CD8-positive, alpha-beta memory T cell (primary cell): ENCODE data around the gene DNAAF6. TPM values are rescaled to one million over a fixed set of nuclear protein-coding genes. Genes with fewer than 3 reads are reported as not detected.
A peak's percentile ranks its signal among the peaks of the same experiment; 100 is the strongest.

Experiments used
- CTCF ChIA-PET: fragments of 350-600 bp; sonication (Branson Sonifier 250); formaldehyde crosslinking; loops from one replicate; lab custom pipeline; 2021; ENCODE audit warnings: antibody characterized with exemption; lab: Charles Lee
- POLR2A ChIA-PET: fragments of 350-600 bp; sonication (Branson Sonifier 250); formaldehyde crosslinking; loops from one replicate; lab custom pipeline; 2021; ENCODE audit warnings: antibody characterized with exemption; lab: Charles Lee
- DNase-seq, 5 donors: peaks; one replicate each; pipeline versions ENCODE4 v3.0.0 to v3.0.0-alpha.2; 2020 to 2022; ENCODE audit warnings: mixed read lengths in 1 of 5
- H3K27ac ChIP-seq: one replicate; pipeline ENCODE4 v1.7.0; 2013; ENCODE audit warnings: low read depth, mild to moderate bottlenecking, low read length, moderate library complexity
- H3K27me3 ChIP-seq: 2 replicates; pipeline ENCODE4 v1.7.0; 2013; ENCODE audit warnings: low read length, mild to moderate bottlenecking; ENCODE audit not compliant: insufficient read depth, poor library complexity, severe bottlenecking
- H3K36me3 ChIP-seq: 2 replicates; pipeline ENCODE4 v1.7.0; 2013; ENCODE audit warnings: mild to moderate bottlenecking, low read length, moderate library complexity; ENCODE audit not compliant: insufficient read depth
- H3K4me1 ChIP-seq: 2 replicates; pipeline ENCODE4 v1.7.0; 2013; ENCODE audit warnings: mild to moderate bottlenecking, low read length, moderate library complexity; ENCODE audit not compliant: insufficient read depth
- H3K4me3 ChIP-seq: 2 replicates; pipeline ENCODE4 v1.7.0; 2013; ENCODE audit warnings: mild to moderate bottlenecking, low read length
- H3K9me3 ChIP-seq: 2 replicates; pipeline ENCODE4 v1.7.0; 2013; ENCODE audit warnings: mild to moderate bottlenecking, low read length
- H3K27ac Mint-ChIP-seq, 8 donors: one replicate each; pipeline ENCODE4 v1.8.0; 2020 to 2021; ENCODE audit warnings: mixed read lengths in 8 of 8, mild to moderate bottlenecking in 6 of 8, inconsistent platforms in 3 of 8, moderate library complexity in 3 of 8
- H3K27me3 Mint-ChIP-seq, 2 donors: one replicate each; pipeline ENCODE4 v1.8.0; 2020 to 2021; ENCODE audit warnings: mixed read lengths in 2 of 2, mild to moderate bottlenecking in 1 of 2, moderate library complexity in 1 of 2
- H3K36me3 Mint-ChIP-seq, 3 donors: one replicate each; pipeline ENCODE4 v1.8.0; 2020 to 2021; ENCODE audit warnings: mixed read lengths in 3 of 3, inconsistent platforms in 1 of 3, mild to moderate bottlenecking in 1 of 3
- H3K4me1 Mint-ChIP-seq, 3 donors: one replicate each; pipeline ENCODE4 v1.8.0; 2020 to 2021; ENCODE audit warnings: mixed read lengths in 3 of 3, inconsistent platforms in 1 of 3, mild to moderate bottlenecking in 1 of 3
- H3K4me3 Mint-ChIP-seq, 7 donors: one replicate each; pipeline ENCODE4 v1.8.0; 2020 to 2021; ENCODE audit warnings: mixed read lengths in 7 of 7, mild to moderate bottlenecking in 6 of 7, moderate library complexity in 4 of 7, inconsistent platforms in 2 of 7
- H3K9me3 Mint-ChIP-seq, 5 donors: one replicate each; pipeline ENCODE4 v1.8.0; 2020 to 2022; ENCODE audit warnings: mixed read lengths in 5 of 5, mild to moderate bottlenecking in 3 of 5, moderate library complexity in 2 of 5, inconsistent platforms in 1 of 5
- polyA plus RNA-seq: library from polyadenylated mRNA; unstranded; fragments of 300-500 nt; fragmentation: Illumina TruSeq; gene quantifications from one replicate; pipeline ENCODE4 v1.2.3, GENCODE V29; 2021
- total RNA-seq, 2 experiments: library from RNA; stranded (reverse); gene quantifications; one replicate each; pipeline ENCODE4 v1.2.3, GENCODE V29; 2021

DNAAF6 gene
- total and polyA plus RNA-seq, 3 experiments from 2014 or later = not detected

- H3K27me3 Mint-ChIP-seq = peaks cover 15 to 16% of the 10 kb centered on the region in 2 donors
- H3K9me3 Mint-ChIP-seq = no peaks in the 10 kb centered on the region
- ChIA-PET POLR2A (no interaction called here), CTCF (no interaction called here)
- Histone ChIP-seq H3K27ac (no peak overlapping the region), H3K27me3 (no peaks in the 10 kb centered on the region), H3K9me3 (no peaks in the 10 kb centered on the region), H3K4me1 (no peaks in the 10 kb centered on the region), H3K36me3 (no peaks in the 10 kb centered on the region), H3K4me3 (no peak overlapping the region)
- H3K27ac Mint-ChIP-seq = no peak overlapping the region
- no peak overlapping the region for H3K4me3 Mint-ChIP-seq
- no peaks in the 10 kb centered on the region for H3K36me3 Mint-ChIP-seq
- H3K4me1 Mint-ChIP-seq = no peaks in the 10 kb centered on the region
- DNase-seq = no peak
Measured at GRCh38 chrX:107227780-107228485, 21.5 kb downstream of the DNAAF6 start.

GRCh38 chrX:107228486-107228819 lies 22.0 kb downstream of the DNAAF6 start:
- no peaks in the 10 kb centered on the region for H3K4me1 ChIP-seq
- H3K27ac Mint-ChIP-seq = no peak overlapping the region
- H3K4me3 ChIP-seq = no peak overlapping the region
- no peaks in the 10 kb centered on the region for H3K9me3 ChIP-seq
- DNase-seq = no peak
- CTCF ChIA-PET = no interaction called here
- no peaks in the 10 kb centered on the region for H3K4me1 Mint-ChIP-seq
- no peaks in the 10 kb centered on the region for H3K36me3 ChIP-seq
- no peaks in the 10 kb centered on the region for H3K9me3 Mint-ChIP-seq
- H3K27ac ChIP-seq = no peak overlapping the region
- POLR2A ChIA-PET = no interaction called here
- H3K36me3 Mint-ChIP-seq = no peaks in the 10 kb centered on the region
- peaks cover 15 to 16% of the 10 kb centered on the region in 2 donors for H3K27me3 Mint-ChIP-seq
- H3K4me3 Mint-ChIP-seq = no peak overlapping the region
- H3K27me3 ChIP-seq = no peaks in the 10 kb centered on the region

DNA sequence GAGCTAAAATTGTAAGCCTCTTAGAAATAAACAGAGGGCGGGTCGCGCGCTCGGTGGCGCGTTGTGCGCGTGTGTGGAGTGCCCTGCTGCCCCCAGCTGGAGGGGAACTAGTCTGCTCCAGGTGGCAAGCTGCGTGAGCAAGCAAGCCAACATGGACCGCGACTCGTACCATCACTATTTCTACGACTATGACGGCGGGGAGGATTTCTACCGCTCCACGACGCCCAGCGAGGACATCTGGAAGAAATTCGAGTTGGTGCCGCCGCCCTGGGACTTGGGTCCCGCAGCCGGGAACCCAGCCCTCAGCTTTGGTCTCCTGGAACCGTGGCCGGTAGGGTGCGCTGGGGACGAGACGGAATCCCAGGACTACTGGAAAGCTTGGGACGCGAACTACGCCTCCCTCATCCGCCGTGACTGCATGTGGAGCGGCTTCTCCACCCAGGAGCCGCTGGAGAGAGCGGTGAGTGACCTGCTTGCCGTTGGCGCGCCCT lies 66.1 kb downstream of the DNAAF6 start:
- Histone ChIP-seq H3K4me1 (no peaks in the 10 kb centered on the region), H3K27me3 (no peaks in the 10 kb centered on the region), H3K9me3 (no peaks in the 10 kb centered on the region), H3K36me3 (no peaks in the 10 kb centered on the region), H3K27ac (no peak overlapping the region), H3K4me3 (no peak overlapping the region)
- H3K9me3 Mint-ChIP-seq = no peaks in the 10 kb centered on the region
- H3K27me3 Mint-ChIP-seq = peaks cover 12 to 18% of the 10 kb centered on the region in 2 donors
- H3K36me3 Mint-ChIP-seq = no peaks in the 10 kb centered on the region
- POLR2A ChIA-PET = no interaction called here
- H3K4me1 Mint-ChIP-seq = peaks cover 0 to 5% (median 0%) of the 10 kb centered on the region in 3 donors
- peak overlapping the region in 2 of 7 donors; percentile 10 to 51 for H3K4me3 Mint-ChIP-seq
- CTCF ChIA-PET = interaction anchor here (1.4 kb wide), 1 partner anchor 273 kb away, joined by 3 read pairs; no protein-coding TSS in a partner anchor
- H3K27ac Mint-ChIP-seq = no peak overlapping the region
- DNase-seq = no peak

GRCh38 chrX:107273795-107274194 lies 67.4 kb downstream of the DNAAF6 start:
- Histone ChIP-seq H3K9me3 (no peaks in the 10 kb centered on the region), H3K27me3 (no peaks in the 10 kb centered on the region), H3K27ac (no peak overlapping the region), H3K4me3 (no peak overlapping the region), H3K4me1 (no peaks in the 10 kb centered on the region), H3K36me3 (no peaks in the 10 kb centered on the region)
- no peak overlapping the region for H3K4me3 Mint-ChIP-seq
- peaks cover 0 to 5% (median 0%) of the 10 kb centered on the region in 3 donors for H3K4me1 Mint-ChIP-seq
- no peaks in the 10 kb centered on the region for H3K36me3 Mint-ChIP-seq
- DNase-seq = no peak
- CTCF ChIA-PET = no interaction called here
- H3K27ac Mint-ChIP-seq = peak overlapping the region in 1 of 8 donors; percentile 36
- no peaks in the 10 kb centered on the region for H3K9me3 Mint-ChIP-seq
- POLR2A ChIA-PET = interaction anchor here (0.5 kb wide), 1 partner anchor 19 kb away, joined by 3 read pairs; no protein-coding TSS in a partner anchor
- peaks cover 17 to 24% of the 10 kb centered on the region in 2 donors for H3K27me3 Mint-ChIP-seq

- no peaks in the 10 kb centered on the region for H3K4me1 ChIP-seq
- Mint-ChIP-seq H3K9me3 (peaks cover 0 to 3% (median 0%) of the 10 kb centered on the region in 5 donors), H3K27ac (no peak overlapping the region), H3K27me3 (peaks cover 3 to 14% of the 10 kb centered on the region in 2 donors), H3K4me3 (no peak overlapping the region), H3K4me1 (no peaks in the 10 kb centered on the region), H3K36me3 (no peaks in the 10 kb centered on the region)
- ChIA-PET CTCF (no interaction called here), POLR2A (no interaction called here)
- H3K9me3 ChIP-seq = no peaks in the 10 kb centered on the region
- no peak overlapping the region for H3K27ac ChIP-seq
- no peak for DNase-seq
- H3K27me3 ChIP-seq = no peaks in the 10 kb centered on the region
- H3K4me3 ChIP-seq = no peak overlapping the region
- no peaks in the 10 kb centered on the region for H3K36me3 ChIP-seq
Measured at GRCh38 chrX:107288676-107289075, 82.3 kb downstream of the DNAAF6 start.

DNA sequence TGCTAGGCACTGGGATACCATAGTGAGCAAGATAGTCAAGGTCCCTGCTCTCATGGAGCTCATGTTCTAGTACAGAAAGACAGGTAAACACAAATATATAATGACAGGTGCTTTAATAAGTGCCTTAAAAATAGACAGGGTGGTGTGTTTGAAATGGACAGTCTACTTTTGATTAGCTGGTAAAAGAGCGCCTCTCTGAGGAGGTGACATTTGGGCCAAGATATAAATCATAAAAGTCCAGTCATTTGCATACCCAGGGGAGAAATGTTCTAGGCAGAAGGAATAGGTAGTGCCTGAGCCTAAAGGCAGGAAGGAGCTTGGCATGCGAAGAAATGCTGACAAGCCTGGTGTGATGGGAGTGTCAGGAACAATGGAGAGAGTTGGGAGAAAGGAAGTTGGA lies 83.6 kb downstream of the DNAAF6 start:
- no peak overlapping the region for H3K27ac ChIP-seq
- Mint-ChIP-seq H3K27me3 (peaks cover 3 to 14% of the 10 kb centered on the region in 2 donors), H3K27ac (no peak overlapping the region), H3K4me1 (no peaks in the 10 kb centered on the region), H3K9me3 (peaks cover 0 to 3% (median 0%) of the 10 kb centered on the region in 5 donors), H3K4me3 (no peak overlapping the region), H3K36me3 (no peaks in the 10 kb centered on the region)
- ChIA-PET POLR2A (no interaction called here), CTCF (no interaction called here)
- no peaks in the 10 kb centered on the region for H3K9me3 ChIP-seq
- no peak overlapping the region for H3K4me3 ChIP-seq
- H3K36me3 ChIP-seq = no peaks in the 10 kb centered on the region
- no peaks in the 10 kb centered on the region for H3K4me1 ChIP-seq
- DNase-seq = no peak
- no peaks in the 10 kb centered on the region for H3K27me3 ChIP-seq

DNA sequence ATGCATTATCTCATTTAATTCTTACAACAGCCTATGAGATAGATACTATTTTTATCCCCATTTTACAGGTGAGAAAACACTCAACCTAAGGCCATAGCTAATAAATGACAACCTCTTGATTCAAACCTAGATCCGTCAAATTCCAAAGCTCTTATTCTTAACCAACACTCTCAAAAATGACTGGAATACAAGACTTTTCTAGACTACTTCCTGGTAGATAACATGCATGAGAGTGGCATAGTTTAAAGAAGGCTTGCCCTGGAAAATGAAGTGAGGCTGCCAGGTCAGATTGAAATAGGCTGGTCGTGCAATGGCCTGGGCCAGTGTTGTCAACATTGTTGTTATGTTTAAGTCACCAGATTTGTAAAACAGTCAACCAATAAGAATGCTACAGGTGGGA lies 86.6 kb downstream of the DNAAF6 start:
- Histone ChIP-seq H3K4me3 (no peak overlapping the region), H3K27me3 (no peaks in the 10 kb centered on the region), H3K9me3 (no peaks in the 10 kb centered on the region), H3K36me3 (no peaks in the 10 kb centered on the region), H3K27ac (no peak overlapping the region), H3K4me1 (no peaks in the 10 kb centered on the region)
- no peak overlapping the region for H3K27ac Mint-ChIP-seq
- H3K27me3 Mint-ChIP-seq = peaks cover 12 to 21% of the 10 kb centered on the region in 2 donors
- no peaks in the 10 kb centered on the region for H3K4me1 Mint-ChIP-seq
- peaks cover 0 to 3% (median 0%) of the 10 kb centered on the region in 5 donors for H3K9me3 Mint-ChIP-seq
- DNase-seq = no peak
- CTCF ChIA-PET = no interaction called here
- no peak overlapping the region for H3K4me3 Mint-ChIP-seq
- POLR2A ChIA-PET = interaction anchor here (0.7 kb wide), 1 partner anchor 20 kb away, joined by 3 read pairs; no protein-coding TSS in a partner anchor
- H3K36me3 Mint-ChIP-seq = no peaks in the 10 kb centered on the region
